Esophagus squamous epithelium (tissue), 5 donors: Measurements from ENCODE around the gene RBMS3. TPM values are rescaled to one million over a fixed set of nuclear protein-coding genes. Genes with fewer than 3 reads are reported as not detected.

Experiments
- DNase-seq: peaks from one replicate; lab custom pipeline; 2025; lab: John Stamatoyannopoulos, UW
- H3K27ac ChIP-seq, 4 donors: fragments of 200-600 bp; sonication (generic); one replicate each; pipeline ENCODE4 v1.5.1; 2016 to 2019; ENCODE audit warnings: mild to moderate bottlenecking in 1 of 4
- H3K27me3 ChIP-seq, 4 donors: fragments of 200-600 bp; sonication (generic); 1 replicate in 3 of 4; 2 replicates in 1 of 4; pipeline versions ENCODE4 v1.5.1 to v1.6.0; 2017 to 2021; ENCODE audit warnings: antibody characterized with exemption in 1 of 4
- H3K36me3 ChIP-seq, 3 donors: fragments of 200-600 bp; sonication (generic); one replicate each; pipeline ENCODE4 v1.5.1; 2016 to 2019
- H3K4me1 ChIP-seq, 3 donors: fragments of 200-600 bp; sonication (generic); one replicate each; pipeline ENCODE4 v1.5.1; 2017 to 2019
- H3K4me3 ChIP-seq, 4 donors: fragments of 200-600 bp; sonication (generic); 1 replicate in 3 of 4; 2 replicates in 1 of 4; pipeline ENCODE4 v1.5.1; 2016 to 2019; ENCODE audit warnings: mild to moderate bottlenecking in 2 of 4, moderate library complexity in 1 of 4
- H3K9me3 ChIP-seq, 3 donors: fragments of 200-600 bp; sonication (generic); one replicate each; pipeline ENCODE4 v1.5.1; 2016 to 2019
- CTCF ChIP-seq, 6 experiments: fragments of 450-650 bp in 4 of 6; fragments of 200-600 bp in 2 of 6; sonication (generic) in 2 of 6; IDR thresholded peaks; one replicate each; pipeline ENCODE4 v1.5.1; 2016 to 2019; ENCODE audit warnings: antibody characterized with exemption in 6 of 6, mild to moderate bottlenecking in 4 of 6, moderate library complexity in 4 of 6
- POLR2A ChIP-seq, 4 donors: fragments of 450-650 bp; IDR thresholded peaks; one replicate each; pipeline ENCODE4 v1.6.1; 2017; ENCODE audit warnings: antibody characterized with exemption in 4 of 4, mild to moderate bottlenecking in 4 of 4, moderate library complexity in 3 of 4
- WGBS, 2 donors: methylation state at CpG; one replicate each; pipeline ENCODE4 v1.1.5; 2018; 5-methylcytosine and 5-hydroxymethylcytosine counted together
- intact Hi-C: fragments of 100-400 bp; cut with DNase I; formaldehyde crosslinking; loops from one replicate; pipeline ENCODE4 v1.15.0; 2022
- total RNA-seq, 4 donors: library from RNA; depleted of rRNA; stranded (reverse); fragments of >200 nt; gene quantifications; one replicate each; pipeline ENCODE4 v1.1.0, GENCODE V29; 2016
- donor health status: DM: yes; HTN: yes; CAD: no.

Gene RBMS3
- total RNA-seq, 4 donors from 2014 or later: 0.57 to 35.7 (median 6.1) TPM

- Histone ChIP-seq H3K4me1 (peaks cover 0 to 5% (median 0%) of the 10 kb centered on the region in 3 donors), H3K36me3 (no peaks in the 10 kb centered on the region), H3K27ac (no peak overlapping the region), H3K9me3 (no peaks in the 10 kb centered on the region), H3K4me3 (no peak overlapping the region), H3K27me3 (no peaks in the 10 kb centered on the region)
- no peak for TF ChIP-seq POLR2A (IDR thresholded peaks at IDR 0.05)
- no peak for TF ChIP-seq CTCF (IDR thresholded peaks at IDR 0.05)
- intact Hi-C loops: no loop called here
- no peak for DNase-seq
Measured at GRCh38 chr3:29379097-29379496, 98.2 kb downstream of the RBMS3 start.

- H3K4me1 ChIP-seq: peaks cover 0 to 5% (median 0%) of the 10 kb centered on the region in 3 donors
- no peaks in the 10 kb centered on the region for H3K9me3 ChIP-seq
- DNase-seq: no peak
- no peak for TF ChIP-seq CTCF (IDR thresholded peaks at IDR 0.05)
- TF ChIP-seq POLR2A (IDR thresholded peaks at IDR 0.05): no peak
- H3K4me3 ChIP-seq: no peak overlapping the region
- H3K36me3 ChIP-seq: no peaks in the 10 kb centered on the region
- no peaks in the 10 kb centered on the region for H3K27me3 ChIP-seq
- intact Hi-C loops: no loop called here
- peak overlapping the region in 2 of 4 donors; percentile 2 to 24 for H3K27ac ChIP-seq
- 33 to 78% methylated on average over 1 of the region's 1 CpG for WGBS, 2 donors
Measured at GRCh38 chr3:29381595-29381994, 100.7 kb downstream of the RBMS3 start.

GRCh38 chr3:29382409-29382808, 101.5 kb downstream of the RBMS3 start:
- DNase-seq: no peak
- intact Hi-C loops: no loop called here
- Histone ChIP-seq H3K27me3 (no peaks in the 10 kb centered on the region), H3K36me3 (no peaks in the 10 kb centered on the region), H3K9me3 (no peaks in the 10 kb centered on the region), H3K4me1 (peaks cover 0 to 5% (median 0%) of the 10 kb centered on the region in 3 donors), H3K27ac (peak overlapping the region in 2 of 4 donors; percentile 2 to 11), H3K4me3 (no peak overlapping the region)
- WGBS, 2 donors: 62 to 65% methylated on average over 6 of the region's 6 CpGs
- TF ChIP-seq POLR2A (IDR thresholded peaks at IDR 0.05): no peak
- TF ChIP-seq CTCF (IDR thresholded peaks at IDR 0.05): no peak

GRCh38 chr3:29382845-29383244, 102.0 kb downstream of the RBMS3 start:
- Histone ChIP-seq H3K27ac (no peak overlapping the region), H3K9me3 (no peaks in the 10 kb centered on the region), H3K27me3 (no peaks in the 10 kb centered on the region), H3K4me1 (peaks cover 0 to 5% (median 0%) of the 10 kb centered on the region in 3 donors), H3K36me3 (no peaks in the 10 kb centered on the region), H3K4me3 (no peak overlapping the region)
- TF ChIP-seq CTCF (IDR thresholded peaks at IDR 0.05) (no peak), POLR2A (IDR thresholded peaks at IDR 0.05) (no peak)
- WGBS, 2 donors: 75 to 100% methylated on average over 1 of the region's 1 CpG
- DNase-seq: no peak
- intact Hi-C loops: no loop called here

GRCh38 chr3:29384640-29385039, 103.8 kb downstream of the RBMS3 start:
- Histone ChIP-seq H3K27me3 (no peaks in the 10 kb centered on the region), H3K9me3 (no peaks in the 10 kb centered on the region), H3K4me1 (peaks cover 0 to 5% (median 0%) of the 10 kb centered on the region in 3 donors), H3K27ac (peak overlapping the region in 3 of 4 donors; percentile 14 to 56 (median 32)), H3K4me3 (no peak overlapping the region), H3K36me3 (no peaks in the 10 kb centered on the region)
- intact Hi-C loops: no loop called here
- 61 to 78% methylated on average over 6 of the region's 6 CpGs for WGBS, 2 donors
- TF ChIP-seq CTCF (IDR thresholded peaks at IDR 0.05) (no peak), POLR2A (IDR thresholded peaks at IDR 0.05) (no peak)
- DNase-seq: no peak
